Measurements from ENCODE around the gene GLIS1. TPM values are rescaled to one million over a fixed set of nuclear protein-coding genes. Genes with fewer than 3 reads are reported as not detected.

Gene GLIS1
- polyA plus RNA-seq, 1 donor from 2014 or later: not detected

GRCh38 chr1:53600561-53600960 is 138.4 kb downstream of the GLIS1 start:
- H3K9ac ChIP-seq (ENCODE audit: low read length): no peak overlapping the region
- TF ChIP-seq EP300 (conservative IDR thresholded peaks at IDR 0.05; ENCODE audit: poor library complexity, severe bottlenecking) (no peak), POLR2AphosphoS5 (IDR thresholded peaks at IDR 0.05) (no peak), MXI1 (conservative IDR thresholded peaks at IDR 0.05; ENCODE audit: poor library complexity, severe bottlenecking) (no peak), EZH2 (IDR thresholded peaks at IDR 0.05; ENCODE audit: borderline replicate concordance, insufficient read depth, low read length, poor library complexity, severe bottlenecking) (no peak), CTCF (IDR thresholded peaks at IDR 0.05; ENCODE audit: poor library complexity, severe bottlenecking) (no peak), SMC3 (conservative IDR thresholded peaks at IDR 0.05; ENCODE audit: poor library complexity) (no peak), TAF1 (IDR thresholded peaks at IDR 0.05; ENCODE audit: low read depth) (no peak), REST (IDR thresholded peaks at IDR 0.05; ENCODE audit: borderline replicate concordance) (no peak)
- no peak overlapping the region for H3K4me2 ChIP-seq (ENCODE audit: low read length)
- no peak overlapping the region for H2AFZ ChIP-seq (ENCODE audit: low read depth, low read length)
- no peaks in the 10 kb centered on the region for H3F3A ChIP-seq (ENCODE audit: insufficient read depth, low read length, poor library complexity, severe bottlenecking)
- no peak overlapping the region for H3K4me3 ChIP-seq (ENCODE audit: low read length)
- H4K20me1 ChIP-seq (ENCODE audit: insufficient read depth): no peaks in the 10 kb centered on the region
- H3K27ac ChIP-seq (ENCODE audit: low read length): no peak overlapping the region
- no peaks in the 10 kb centered on the region for H3K9me3 ChIP-seq (ENCODE audit: low read length)
- no peaks in the 10 kb centered on the region for H3K9me2 ChIP-seq (ENCODE audit: insufficient read depth, low read length)
- no peaks in the 10 kb centered on the region for H3K27me3 ChIP-seq (ENCODE audit: insufficient read depth, low read depth, low read length)
- no peaks in the 10 kb centered on the region for H3K79me2 ChIP-seq (replicated peaks; ENCODE audit: insufficient read depth, low read length)
- no peaks in the 10 kb centered on the region for H3K36me3 ChIP-seq (ENCODE audit: insufficient read depth, low read length)

- H3K79me2 ChIP-seq (replicated peaks; ENCODE audit: insufficient read depth, low read length): no peaks in the 10 kb centered on the region
- no peaks in the 10 kb centered on the region for H3K27me3 ChIP-seq (ENCODE audit: insufficient read depth, low read depth, low read length)
- H4K20me1 ChIP-seq (ENCODE audit: insufficient read depth): no peaks in the 10 kb centered on the region
- no peaks in the 10 kb centered on the region for H3K9me2 ChIP-seq (ENCODE audit: insufficient read depth, low read length)
- no peak overlapping the region for H2AFZ ChIP-seq (ENCODE audit: low read depth, low read length)
- TF ChIP-seq SMC3 (conservative IDR thresholded peaks at IDR 0.05; ENCODE audit: poor library complexity) (no peak), MXI1 (conservative IDR thresholded peaks at IDR 0.05; ENCODE audit: poor library complexity, severe bottlenecking) (no peak), CTCF (IDR thresholded peaks at IDR 0.05; ENCODE audit: poor library complexity, severe bottlenecking) (no peak), RAD21 (conservative IDR thresholded peaks at IDR 0.05) (no peak), EP300 (conservative IDR thresholded peaks at IDR 0.05; ENCODE audit: poor library complexity, severe bottlenecking) (no peak), REST (IDR thresholded peaks at IDR 0.05; ENCODE audit: borderline replicate concordance) (no peak), POLR2AphosphoS5 (IDR thresholded peaks at IDR 0.05) (no peak), TAF1 (IDR thresholded peaks at IDR 0.05; ENCODE audit: low read depth) (no peak), EZH2 (IDR thresholded peaks at IDR 0.05; ENCODE audit: borderline replicate concordance, insufficient read depth, low read length, poor library complexity, severe bottlenecking) (no peak)
- no peak overlapping the region for H3K4me3 ChIP-seq (ENCODE audit: low read length)
- H3K27ac ChIP-seq (ENCODE audit: low read length): no peak overlapping the region
- no peaks in the 10 kb centered on the region for H3K9me3 ChIP-seq (ENCODE audit: low read length)
- no peak overlapping the region for H3K9ac ChIP-seq (ENCODE audit: low read length)
- no peak overlapping the region for H3K4me2 ChIP-seq (ENCODE audit: low read length)
- H3K36me3 ChIP-seq (ENCODE audit: insufficient read depth, low read length): no peaks in the 10 kb centered on the region
- no peaks in the 10 kb centered on the region for H3F3A ChIP-seq (ENCODE audit: insufficient read depth, low read length, poor library complexity, severe bottlenecking)
Measured at GRCh38 chr1:53600001-53600400, 139.0 kb downstream of the GLIS1 start.

Measured in neural cell (in vitro differentiated cells).